Thyroid gland (tissue), 4 donors: ENCODE data around the gene TMEM94.

Experiments used
- CTCF ChIP-seq, 6 experiments: fragments of 200-600 bp in 3 of 6; fragments of 450-650 bp in 3 of 6; sonication (generic) in 3 of 6; IDR thresholded peaks; one replicate each; pipeline ENCODE4 v1.5.1; 2016 to 2019; ENCODE audit warnings: antibody characterized with exemption in 6 of 6, mild to moderate bottlenecking in 2 of 6, inconsistent platforms in 1 of 6, moderate library complexity in 1 of 6
- POLR2A ChIP-seq, 2 donors: fragments of 450-650 bp; IDR thresholded peaks; one replicate each; pipeline ENCODE4 v1.6.1; 2017; ENCODE audit warnings: antibody characterized with exemption in 2 of 2, mild to moderate bottlenecking in 2 of 2, moderate library complexity in 1 of 2

GRCh38 chr17:75530837-75531720, 74.6 kb downstream of the TMEM94 start:
- no peak for TF ChIP-seq CTCF (IDR thresholded peaks at IDR 0.05)
- TF ChIP-seq POLR2A (IDR thresholded peaks at IDR 0.05) = no peak
